WTC11 (cell line): Measurements from ENCODE around the gene WSCD2. TPM values are rescaled to one million over a fixed set of nuclear protein-coding genes. Genes with fewer than 3 reads are reported as not detected.

Experiments used
- ATAC-seq: fragments of 200-7000 bp; cut with Tn5 transposase; 2 replicates; pipeline ENCODE4 v1.10.0; 2021; ENCODE audit warnings: mild to moderate bottlenecking, moderate library complexity
- CTCF ChIA-PET: fragments of 300-600 bp; sonication (Branson Sonifier 250); formaldehyde crosslinking; loops from one replicate; lab custom pipeline; 2021; ENCODE audit warnings: antibody characterized with exemption; lab: Charles Lee
- POLR2A ChIA-PET: fragments of 350-600 bp; sonication (Branson Sonifier 250); formaldehyde crosslinking; loops from one replicate; lab custom pipeline; 2021; ENCODE audit warnings: antibody characterized with exemption; lab: Charles Lee
- DNase-seq: peaks from one replicate; pipeline ENCODE4 v3.0.0; 2021; ENCODE audit warnings: low spot score
- H3K27ac Mint-ChIP-seq: 2 replicates; pipeline ENCODE4 v1.8.0; 2021; ENCODE audit warnings: mixed read lengths
- H3K27me3 Mint-ChIP-seq: 2 replicates; pipeline ENCODE4 v1.8.0; 2021; ENCODE audit warnings: low read depth, mild to moderate bottlenecking, moderate library complexity, mixed read lengths
- H3K36me3 Mint-ChIP-seq: 2 replicates; pipeline ENCODE4 v1.8.0; 2021; ENCODE audit warnings: mixed read lengths
- H3K4me1 Mint-ChIP-seq: 2 replicates; pipeline ENCODE4 v1.8.0; 2022; ENCODE audit warnings: mixed read lengths
- H3K4me3 Mint-ChIP-seq: 2 replicates; pipeline ENCODE4 v1.8.0; 2021; ENCODE audit warnings: mild to moderate bottlenecking, moderate library complexity, mixed read lengths
- H3K9me3 Mint-ChIP-seq: 2 replicates; pipeline ENCODE4 v1.8.0; 2021; ENCODE audit warnings: mixed read lengths
- ATF1 ChIP-seq: sonication (generic); formaldehyde crosslinking; IDR thresholded peaks from 2 replicates; pipeline ENCODE4 v1.8.1; 2023; ENCODE audit warnings: mild to moderate bottlenecking, moderate library complexity, missing genetic modification reagents
- ELF4 ChIP-seq: sonication (generic); formaldehyde crosslinking; IDR thresholded peaks from 2 replicates; pipeline ENCODE4 v1.8.1; 2022; ENCODE audit warnings: low read depth, mild to moderate bottlenecking, moderate library complexity, missing genetic modification reagents
- GTF2I ChIP-seq: fragments of 250-450 bp; sonication (Bioruptor Pico); conservative IDR thresholded peaks from 2 replicates; pipeline ENCODE4 v1.4.0; 2021; ENCODE audit warnings: mild to moderate bottlenecking
- HMGA2 ChIP-seq: fragments of 250-450 bp; sonication (Bioruptor Pico); IDR thresholded peaks from 2 replicates; pipeline ENCODE4 v1.4.0; 2021; ENCODE audit warnings: mild to moderate bottlenecking, moderate library complexity
- OVOL2 ChIP-seq: fragments of 250-450 bp; sonication (Bioruptor Pico); IDR thresholded peaks from 2 replicates; pipeline ENCODE4 v1.9.0; 2021; ENCODE audit warnings: mild to moderate bottlenecking, borderline replicate concordance
- SP1 ChIP-seq: sonication (generic); formaldehyde crosslinking; conservative IDR thresholded peaks from 2 replicates; pipeline ENCODE4 v1.8.1; 2022; ENCODE audit warnings: missing genetic modification reagents
- TP53 ChIP-seq: sonication (generic); formaldehyde crosslinking; IDR thresholded peaks from 2 replicates; pipeline ENCODE4 v1.8.1; 2023; ENCODE audit warnings: mild to moderate bottlenecking, missing genetic modification reagents
- ZNF219 ChIP-seq: sonication (generic); formaldehyde crosslinking; IDR thresholded peaks from 2 replicates; pipeline ENCODE4 v1.8.0; 2023; ENCODE audit warnings: missing genetic modification reagents, mild to moderate bottlenecking, borderline replicate concordance
- ZNF416 ChIP-seq: fragments of 250-450 bp; sonication (Bioruptor Pico); IDR thresholded peaks from 2 replicates; pipeline ENCODE4 v1.9.0; 2021; ENCODE audit warnings: mild to moderate bottlenecking, inconsistent platforms
- total RNA-seq: library from RNA; stranded (reverse); gene quantifications from 3 replicates; pipeline ENCODE4 v1.2.3, GENCODE V29; 2021
- TF ChIP-seq, protein P1 (sequence below): sonication (generic); formaldehyde crosslinking; IDR thresholded peaks from 2 replicates; pipeline ENCODE4 v1.8.0; 2022; ENCODE audit warnings: mild to moderate bottlenecking, missing genetic modification reagents
- TF ChIP-seq, protein P2 (sequence below): fragments of 250-450 bp; sonication (Bioruptor Pico); IDR thresholded peaks from 2 replicates; pipeline ENCODE4 v1.9.0; 2021; ENCODE audit warnings: mild to moderate bottlenecking, borderline replicate concordance
- TF ChIP-seq, protein P3 (sequence below): sonication (generic); formaldehyde crosslinking; IDR thresholded peaks from 2 replicates; pipeline ENCODE4 v1.8.0; 2022; ENCODE audit warnings: mild to moderate bottlenecking, missing genetic modification reagents
- TF ChIP-seq, protein P4 (sequence below): sonication (generic); formaldehyde crosslinking; IDR thresholded peaks from 2 replicates; pipeline ENCODE4 v1.8.1; 2022; ENCODE audit warnings: mild to moderate bottlenecking, moderate library complexity, missing genetic modification reagents
- TF ChIP-seq, protein P5 (sequence below): fragments of 250-450 bp; sonication (Bioruptor Pico); IDR thresholded peaks from 2 replicates; pipeline ENCODE4 v1.9.0; 2021; ENCODE audit warnings: mild to moderate bottlenecking
- TF ChIP-seq, protein P6 (sequence below): sonication (generic); formaldehyde crosslinking; IDR thresholded peaks from 2 replicates; pipeline ENCODE4 v1.8.0; 2023; ENCODE audit warnings: missing genetic modification reagents
- TF ChIP-seq, protein P7 (sequence below): fragments of 250-450 bp; sonication (Bioruptor Pico); conservative IDR thresholded peaks from 2 replicates; pipeline ENCODE4 v1.9.0; 2021; ENCODE audit warnings: mild to moderate bottlenecking
- TF ChIP-seq, protein P8 (sequence below): sonication (generic); formaldehyde crosslinking; IDR thresholded peaks from 2 replicates; pipeline ENCODE4 v1.8.0; 2022; ENCODE audit warnings: mild to moderate bottlenecking, missing genetic modification reagents
- TF ChIP-seq, protein P9 (sequence below): sonication (generic); formaldehyde crosslinking; IDR thresholded peaks from 2 replicates; pipeline ENCODE4 v1.8.1; 2022; ENCODE audit warnings: low read depth, mild to moderate bottlenecking, moderate library complexity, missing genetic modification reagents, borderline replicate concordance
- TF ChIP-seq, protein P10 (sequence below): sonication (generic); formaldehyde crosslinking; IDR thresholded peaks from 2 replicates; pipeline ENCODE4 v1.8.1; 2023; ENCODE audit warnings: mild to moderate bottlenecking, missing genetic modification reagents, moderate library complexity

The WSCD2 gene
- total RNA-seq, 1 experiment from 2014 or later = 1.1 TPM

DNA sequence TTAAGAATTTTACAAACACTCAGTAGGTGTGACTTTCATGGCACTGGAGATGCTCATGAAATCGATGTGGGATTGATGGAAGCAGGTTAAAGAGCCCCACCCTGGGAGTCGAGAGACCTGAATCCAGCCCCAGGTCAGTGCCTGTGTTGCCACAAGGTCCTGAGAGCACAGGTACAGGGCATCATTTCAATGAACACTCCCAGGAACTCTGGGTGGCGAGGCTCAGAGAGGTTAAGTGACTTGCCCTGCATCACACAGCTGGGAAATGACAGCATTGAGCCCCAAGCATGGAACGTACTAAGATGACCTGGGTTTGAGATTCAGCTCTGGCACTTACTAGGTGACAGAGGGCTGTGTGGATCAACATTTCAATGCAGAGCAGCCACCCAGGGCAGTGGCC, 111.8 kb downstream of the WSCD2 start:
- Mint-ChIP-seq H3K4me3 (no peak overlapping the region), H3K4me1 (peaks cover 13% of the 10 kb centered on the region), H3K27me3 (no peaks in the 10 kb centered on the region; the same call in 1 of the 2 replicates), H3K36me3 (peaks cover 12% of the 10 kb centered on the region), H3K9me3 (peaks cover 12% of the 10 kb centered on the region), H3K27ac (no peak overlapping the region)
- no peak for ATAC-seq
- ChIA-PET CTCF (interaction anchor here (1.0 to 2.3 kb wide), 3 partner anchors 10 to 251 kb away, joined by 5 to 8 read pairs (median 5); no protein-coding TSS in a partner anchor), POLR2A (interaction anchor here (0.6 to 0.9 kb wide), 2 partner anchors 129 to 316 kb away, joined by 3 to 12 read pairs; no protein-coding TSS in a partner anchor)
- DNase-seq = no peak
- TF ChIP-seq HMGA2 (CRISPR knock-in tag) = no peak
- TF ChIP-seq SP1 = no peak
- TF ChIP-seq, protein P1, sequence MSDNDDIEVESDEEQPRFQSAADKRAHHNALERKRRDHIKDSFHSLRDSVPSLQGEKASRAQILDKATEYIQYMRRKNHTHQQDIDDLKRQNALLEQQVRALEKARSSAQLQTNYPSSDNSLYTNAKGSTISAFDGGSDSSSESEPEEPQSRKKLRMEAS = no peak
- TF ChIP-seq ZNF219 (CRISPR knock-in tag) = no peak
- TF ChIP-seq, all 79 proteins: peak for 0

DNA sequence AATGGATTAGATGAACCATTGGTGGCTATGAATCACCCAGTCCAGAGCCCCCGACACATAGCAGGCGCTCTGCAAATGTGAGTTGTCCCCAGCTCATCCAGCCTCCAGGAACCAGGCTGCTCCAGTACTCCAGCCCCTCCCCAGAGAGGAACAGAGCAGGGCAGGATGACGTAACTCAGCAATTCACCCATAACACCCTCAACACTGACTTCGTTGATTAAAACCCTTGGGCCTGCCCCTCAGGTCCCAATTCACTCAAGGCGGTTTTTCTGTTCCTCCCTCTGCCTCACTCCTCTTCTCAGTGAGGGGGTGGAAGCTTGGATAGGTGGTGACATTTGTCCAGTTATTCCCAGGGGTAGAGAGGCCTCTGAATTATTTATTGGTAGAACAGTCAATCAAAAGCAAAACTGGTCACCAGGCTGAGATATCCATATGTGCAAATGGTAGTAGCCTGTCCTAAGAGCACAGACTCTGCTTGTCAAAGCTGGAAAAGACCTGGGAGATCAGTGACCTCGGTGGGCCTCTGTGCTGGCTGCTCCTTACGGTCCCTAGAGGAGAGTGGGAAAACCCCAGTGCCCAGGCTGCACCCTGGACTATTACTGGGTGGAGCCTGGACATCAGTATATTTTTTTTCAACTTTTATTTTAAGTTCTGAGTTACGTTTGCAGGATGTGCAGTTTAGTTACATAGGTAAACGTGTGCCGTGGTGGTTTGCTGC, 113.1 kb downstream of the WSCD2 start:
- Mint-ChIP-seq H3K4me1 (peaks cover 9% of the 10 kb centered on the region; the same call in 1 of the 2 replicates), H3K27me3 (no peaks in the 10 kb centered on the region; the same call in 1 of the 2 replicates), H3K27ac (no peak overlapping the region), H3K36me3 (peaks cover 11% of the 10 kb centered on the region), H3K4me3 (no peak overlapping the region), H3K9me3 (peaks cover 11% of the 10 kb centered on the region)
- POLR2A ChIA-PET = no interaction called here
- DNase-seq = no peak
- no peak; the same call in 1 of the 2 replicates for ATAC-seq
- CTCF ChIA-PET = interaction anchor here (1.0 kb wide), 1 partner anchor 249 kb away, joined by 3 read pairs; no protein-coding TSS in a partner anchor
- TF ChIP-seq ATF1 (CRISPR knock-in tag) = no peak
- no peak for TF ChIP-seq GTF2I (CRISPR knock-in tag)
- TF ChIP-seq, protein P2, sequence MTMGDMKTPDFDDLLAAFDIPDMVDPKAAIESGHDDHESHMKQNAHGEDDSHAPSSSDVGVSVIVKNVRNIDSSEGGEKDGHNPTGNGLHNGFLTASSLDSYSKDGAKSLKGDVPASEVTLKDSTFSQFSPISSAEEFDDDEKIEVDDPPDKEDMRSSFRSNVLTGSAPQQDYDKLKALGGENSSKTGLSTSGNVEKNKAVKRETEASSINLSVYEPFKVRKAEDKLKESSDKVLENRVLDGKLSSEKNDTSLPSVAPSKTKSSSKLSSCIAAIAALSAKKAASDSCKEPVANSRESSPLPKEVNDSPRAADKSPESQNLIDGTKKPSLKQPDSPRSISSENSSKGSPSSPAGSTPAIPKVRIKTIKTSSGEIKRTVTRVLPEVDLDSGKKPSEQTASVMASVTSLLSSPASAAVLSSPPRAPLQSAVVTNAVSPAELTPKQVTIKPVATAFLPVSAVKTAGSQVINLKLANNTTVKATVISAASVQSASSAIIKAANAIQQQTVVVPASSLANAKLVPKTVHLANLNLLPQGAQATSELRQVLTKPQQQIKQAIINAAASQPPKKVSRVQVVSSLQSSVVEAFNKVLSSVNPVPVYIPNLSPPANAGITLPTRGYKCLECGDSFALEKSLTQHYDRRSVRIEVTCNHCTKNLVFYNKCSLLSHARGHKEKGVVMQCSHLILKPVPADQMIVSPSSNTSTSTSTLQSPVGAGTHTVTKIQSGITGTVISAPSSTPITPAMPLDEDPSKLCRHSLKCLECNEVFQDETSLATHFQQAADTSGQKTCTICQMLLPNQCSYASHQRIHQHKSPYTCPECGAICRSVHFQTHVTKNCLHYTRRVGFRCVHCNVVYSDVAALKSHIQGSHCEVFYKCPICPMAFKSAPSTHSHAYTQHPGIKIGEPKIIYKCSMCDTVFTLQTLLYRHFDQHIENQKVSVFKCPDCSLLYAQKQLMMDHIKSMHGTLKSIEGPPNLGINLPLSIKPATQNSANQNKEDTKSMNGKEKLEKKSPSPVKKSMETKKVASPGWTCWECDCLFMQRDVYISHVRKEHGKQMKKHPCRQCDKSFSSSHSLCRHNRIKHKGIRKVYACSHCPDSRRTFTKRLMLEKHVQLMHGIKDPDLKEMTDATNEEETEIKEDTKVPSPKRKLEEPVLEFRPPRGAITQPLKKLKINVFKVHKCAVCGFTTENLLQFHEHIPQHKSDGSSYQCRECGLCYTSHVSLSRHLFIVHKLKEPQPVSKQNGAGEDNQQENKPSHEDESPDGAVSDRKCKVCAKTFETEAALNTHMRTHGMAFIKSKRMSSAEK (CRISPR knock-in tag) = no peak
- TF ChIP-seq, protein P3, sequence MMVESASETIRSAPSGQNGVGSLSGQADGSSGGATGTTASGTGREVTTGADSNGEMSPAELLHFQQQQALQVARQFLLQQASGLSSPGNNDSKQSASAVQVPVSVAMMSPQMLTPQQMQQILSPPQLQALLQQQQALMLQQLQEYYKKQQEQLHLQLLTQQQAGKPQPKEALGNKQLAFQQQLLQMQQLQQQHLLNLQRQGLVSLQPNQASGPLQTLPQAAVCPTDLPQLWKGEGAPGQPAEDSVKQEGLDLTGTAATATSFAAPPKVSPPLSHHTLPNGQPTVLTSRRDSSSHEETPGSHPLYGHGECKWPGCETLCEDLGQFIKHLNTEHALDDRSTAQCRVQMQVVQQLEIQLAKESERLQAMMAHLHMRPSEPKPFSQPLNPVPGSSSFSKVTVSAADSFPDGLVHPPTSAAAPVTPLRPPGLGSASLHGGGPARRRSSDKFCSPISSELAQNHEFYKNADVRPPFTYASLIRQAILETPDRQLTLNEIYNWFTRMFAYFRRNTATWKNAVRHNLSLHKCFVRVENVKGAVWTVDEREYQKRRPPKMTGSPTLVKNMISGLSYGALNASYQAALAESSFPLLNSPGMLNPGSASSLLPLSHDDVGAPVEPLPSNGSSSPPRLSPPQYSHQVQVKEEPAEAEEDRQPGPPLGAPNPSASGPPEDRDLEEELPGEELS (CRISPR knock-in tag) = no peak
- TF ChIP-seq, protein P4, sequence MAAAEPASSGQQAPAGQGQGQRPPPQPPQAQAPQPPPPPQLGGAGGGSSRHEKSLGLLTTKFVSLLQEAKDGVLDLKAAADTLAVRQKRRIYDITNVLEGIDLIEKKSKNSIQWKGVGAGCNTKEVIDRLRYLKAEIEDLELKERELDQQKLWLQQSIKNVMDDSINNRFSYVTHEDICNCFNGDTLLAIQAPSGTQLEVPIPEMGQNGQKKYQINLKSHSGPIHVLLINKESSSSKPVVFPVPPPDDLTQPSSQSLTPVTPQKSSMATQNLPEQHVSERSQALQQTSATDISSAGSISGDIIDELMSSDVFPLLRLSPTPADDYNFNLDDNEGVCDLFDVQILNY (CRISPR knock-in tag) = no peak
- TF ChIP-seq, protein P5, sequence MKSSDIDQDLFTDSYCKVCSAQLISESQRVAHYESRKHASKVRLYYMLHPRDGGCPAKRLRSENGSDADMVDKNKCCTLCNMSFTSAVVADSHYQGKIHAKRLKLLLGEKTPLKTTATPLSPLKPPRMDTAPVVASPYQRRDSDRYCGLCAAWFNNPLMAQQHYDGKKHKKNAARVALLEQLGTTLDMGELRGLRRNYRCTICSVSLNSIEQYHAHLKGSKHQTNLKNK (CRISPR knock-in tag) = no peak
- no peak for TF ChIP-seq HMGA2 (CRISPR knock-in tag)
- TF ChIP-seq OVOL2 (CRISPR knock-in tag) = no peak
- no peak for TF ChIP-seq ZNF416 (CRISPR knock-in tag)
- TF ChIP-seq TP53 (CRISPR knock-in tag) = no peak
- TF ChIP-seq, protein P6, sequence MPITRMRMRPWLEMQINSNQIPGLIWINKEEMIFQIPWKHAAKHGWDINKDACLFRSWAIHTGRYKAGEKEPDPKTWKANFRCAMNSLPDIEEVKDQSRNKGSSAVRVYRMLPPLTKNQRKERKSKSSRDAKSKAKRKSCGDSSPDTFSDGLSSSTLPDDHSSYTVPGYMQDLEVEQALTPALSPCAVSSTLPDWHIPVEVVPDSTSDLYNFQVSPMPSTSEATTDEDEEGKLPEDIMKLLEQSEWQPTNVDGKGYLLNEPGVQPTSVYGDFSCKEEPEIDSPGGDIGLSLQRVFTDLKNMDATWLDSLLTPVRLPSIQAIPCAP (CRISPR knock-in tag) = no peak
- TF ChIP-seq, protein P7, sequence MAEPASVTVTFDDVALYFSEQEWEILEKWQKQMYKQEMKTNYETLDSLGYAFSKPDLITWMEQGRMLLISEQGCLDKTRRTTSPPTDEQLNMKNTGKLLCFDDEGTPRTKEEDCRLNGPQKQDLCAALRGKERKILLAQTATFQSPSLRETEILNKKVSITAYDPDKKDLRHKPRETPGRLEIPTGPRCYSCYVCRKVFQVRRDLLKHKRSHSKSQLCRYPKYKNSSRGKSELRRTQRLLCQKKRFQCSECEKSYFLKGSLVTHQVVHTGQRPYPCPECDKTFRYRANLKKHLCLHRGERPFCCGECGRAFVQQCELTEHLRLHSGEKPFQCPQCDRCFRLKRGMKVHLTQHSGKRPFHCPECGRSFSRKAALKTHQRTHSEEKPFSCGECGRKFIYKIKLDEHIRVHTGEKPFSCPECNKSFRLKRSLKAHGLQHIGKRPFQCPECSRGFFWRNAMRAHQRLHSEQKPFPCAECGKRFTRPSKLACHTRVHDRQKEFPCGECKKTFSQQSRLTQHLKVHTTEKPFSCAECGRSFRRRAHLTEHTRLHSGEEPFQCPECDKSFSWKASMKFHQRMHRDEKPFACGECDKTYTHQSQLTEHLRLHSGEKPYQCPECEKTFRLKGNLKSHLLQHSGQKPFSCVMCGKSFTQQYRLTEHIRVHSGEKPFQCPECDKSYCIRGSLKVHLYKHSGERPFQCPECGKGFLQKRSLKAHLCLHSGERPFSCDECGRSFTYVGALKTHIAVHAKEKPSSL (CRISPR knock-in tag) = no peak
- TF ChIP-seq, protein P8, sequence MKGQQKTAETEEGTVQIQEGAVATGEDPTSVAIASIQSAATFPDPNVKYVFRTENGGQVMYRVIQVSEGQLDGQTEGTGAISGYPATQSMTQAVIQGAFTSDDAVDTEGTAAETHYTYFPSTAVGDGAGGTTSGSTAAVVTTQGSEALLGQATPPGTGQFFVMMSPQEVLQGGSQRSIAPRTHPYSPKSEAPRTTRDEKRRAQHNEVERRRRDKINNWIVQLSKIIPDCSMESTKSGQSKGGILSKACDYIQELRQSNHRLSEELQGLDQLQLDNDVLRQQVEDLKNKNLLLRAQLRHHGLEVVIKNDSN (CRISPR knock-in tag) = no peak
- TF ChIP-seq ELF4 (CRISPR knock-in tag) = no peak
- TF ChIP-seq, protein P9, sequence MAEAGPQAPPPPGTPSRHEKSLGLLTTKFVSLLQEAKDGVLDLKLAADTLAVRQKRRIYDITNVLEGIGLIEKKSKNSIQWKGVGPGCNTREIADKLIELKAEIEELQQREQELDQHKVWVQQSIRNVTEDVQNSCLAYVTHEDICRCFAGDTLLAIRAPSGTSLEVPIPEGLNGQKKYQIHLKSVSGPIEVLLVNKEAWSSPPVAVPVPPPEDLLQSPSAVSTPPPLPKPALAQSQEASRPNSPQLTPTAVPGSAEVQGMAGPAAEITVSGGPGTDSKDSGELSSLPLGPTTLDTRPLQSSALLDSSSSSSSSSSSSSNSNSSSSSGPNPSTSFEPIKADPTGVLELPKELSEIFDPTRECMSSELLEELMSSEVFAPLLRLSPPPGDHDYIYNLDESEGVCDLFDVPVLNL (CRISPR knock-in tag) = no peak
- TF ChIP-seq, protein P10, sequence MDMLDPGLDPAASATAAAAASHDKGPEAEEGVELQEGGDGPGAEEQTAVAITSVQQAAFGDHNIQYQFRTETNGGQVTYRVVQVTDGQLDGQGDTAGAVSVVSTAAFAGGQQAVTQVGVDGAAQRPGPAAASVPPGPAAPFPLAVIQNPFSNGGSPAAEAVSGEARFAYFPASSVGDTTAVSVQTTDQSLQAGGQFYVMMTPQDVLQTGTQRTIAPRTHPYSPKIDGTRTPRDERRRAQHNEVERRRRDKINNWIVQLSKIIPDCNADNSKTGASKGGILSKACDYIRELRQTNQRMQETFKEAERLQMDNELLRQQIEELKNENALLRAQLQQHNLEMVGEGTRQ (CRISPR knock-in tag) = no peak
